SU-DHL-6 (cell line): Measurements from ENCODE around the gene TIMP2.
"Not testable (repeated sequence)": the region's sequence is repeated elsewhere in the genome, so short reads cannot be mapped to it uniquely, and the experiment has no call there.

Experiments
- H2AFZ ChIP-seq: fragments of 200-600 bp; sonication (generic); 2 replicates; pipeline ENCODE4 v1.6.1; 2014; ENCODE audit warnings: low read depth, mild to moderate bottlenecking, moderate library complexity, mixed read lengths, antibody characterized with exemption, low read length; ENCODE audit not compliant: severe bottlenecking
- H3F3A ChIP-seq: fragments of 200-600 bp; shearing (Covaris generic); 2 replicates; pipeline ENCODE4 v1.6.0; 2016; ENCODE audit warnings: antibody characterized with exemption, mild to moderate bottlenecking; ENCODE audit not compliant: insufficient read depth
- H3K27ac ChIP-seq: fragments of 200-600 bp; sonication (generic); 2 replicates; pipeline ENCODE4 v1.5.1; 2016; ENCODE audit warnings: low read depth, mild to moderate bottlenecking, low read length, moderate library complexity, mixed read lengths
- H3K27me3 ChIP-seq: fragments of 200-600 bp; sonication (generic), shearing (Covaris generic); 2 replicates; pipeline ENCODE4 v1.6.0; 2014; ENCODE audit warnings: mild to moderate bottlenecking, low read length
- H3K36me3 ChIP-seq: fragments of 200-600 bp; sonication (generic); 2 replicates; pipeline ENCODE4 v1.6.1; 2014; ENCODE audit warnings: mild to moderate bottlenecking, low read length, mixed read lengths
- H3K4me2 ChIP-seq: fragments of 300-600, 200-600 bp; shearing (Covaris generic), sonication (generic); 2 replicates; pipeline ENCODE4 v1.6.0; 2014; ENCODE audit warnings: low read length, low read depth, mild to moderate bottlenecking; ENCODE audit not compliant: poor library complexity, severe bottlenecking
- H3K4me3 ChIP-seq: fragments of 200-600 bp; sonication (generic); 2 replicates; pipeline ENCODE4 v1.5.1; 2014; ENCODE audit warnings: antibody characterized with exemption, low read length, mild to moderate bottlenecking, mixed read lengths; ENCODE audit not compliant: insufficient read depth, poor library complexity, severe bottlenecking
- H3K79me2 ChIP-seq: fragments of 200-600 bp; sonication (generic); 2 replicates; pipeline ENCODE4 v1.6.1; 2014; ENCODE audit warnings: mild to moderate bottlenecking, low read length, moderate library complexity; ENCODE audit not compliant: insufficient read depth
- H3K9ac ChIP-seq: fragments of 200-600 bp; sonication (generic); 2 replicates; pipeline ENCODE4 v1.7.0; 2014; ENCODE audit warnings: mild to moderate bottlenecking, low read length
- H3K9me2 ChIP-seq: fragments of 200-600 bp; sonication (generic); replicated peaks from 2 replicates; pipeline ENCODE4 v1.6.1; 2014; ENCODE audit warnings: low read length; ENCODE audit not compliant: insufficient read depth
- H3K9me3 ChIP-seq: fragments of 200-600 bp; sonication (generic); 2 replicates; pipeline ENCODE4 v1.6.1; 2014; ENCODE audit warnings: low read length, mixed read lengths; ENCODE audit not compliant: insufficient read depth
- H4K20me1 ChIP-seq: fragments of 200-600 bp; sonication (generic); 2 replicates; pipeline ENCODE4 v1.6.1; 2014; ENCODE audit warnings: low read depth, mild to moderate bottlenecking, antibody characterized with exemption, low read length, moderate library complexity, mixed read lengths
- CTCF ChIP-seq: fragments of 200-600 bp; sonication (generic); IDR thresholded peaks from one replicate; pipeline ENCODE4 v1.5.1; 2017; ENCODE audit warnings: antibody characterized with exemption, mild to moderate bottlenecking, low read length, moderate library complexity; ENCODE audit not compliant: insufficient read depth, poor library complexity, severe bottlenecking
- EZH2phosphoT487 ChIP-seq: fragments of 200-600 bp; sonication (generic), shearing (Covaris generic); conservative IDR thresholded peaks from 2 replicates; pipeline ENCODE4 v1.6.1; 2018; ENCODE audit warnings: mild to moderate bottlenecking, antibody characterized with exemption, low read length, moderate library complexity, mixed read lengths

TIMP2 gene

GRCh38 chr17:78892062-78892456 lies 33.1 kb downstream of the TIMP2 start:
- H3K27ac ChIP-seq: no peak overlapping the region
- H3K9ac ChIP-seq: no peak overlapping the region
- no peak overlapping the region for H2AFZ ChIP-seq
- no peaks in the 10 kb centered on the region for H3K9me3 ChIP-seq
- H3K4me3 ChIP-seq: no peak overlapping the region
- no peak overlapping the region for H3K4me2 ChIP-seq
- no peaks in the 10 kb centered on the region for H3K9me2 ChIP-seq
- no peaks in the 10 kb centered on the region for H3K27me3 ChIP-seq
- no peaks in the 10 kb centered on the region for H3K79me2 ChIP-seq
- TF ChIP-seq CTCF: no peak
- TF ChIP-seq EZH2phosphoT487: no peak
- no peaks in the 10 kb centered on the region for H3F3A ChIP-seq
- no peaks in the 10 kb centered on the region for H3K36me3 ChIP-seq
- no peaks in the 10 kb centered on the region for H4K20me1 ChIP-seq

GRCh38 chr17:78891406-78892061 lies 33.7 kb downstream of the TIMP2 start:
- TF ChIP-seq CTCF: no peak
- no peak for TF ChIP-seq EZH2phosphoT487

GRCh38 chr17:78890498-78890897 lies 34.7 kb downstream of the TIMP2 start:
- H3K9ac ChIP-seq: no peak overlapping the region
- no peaks in the 10 kb centered on the region for H3K36me3 ChIP-seq
- no peaks in the 10 kb centered on the region for H3K9me2 ChIP-seq
- no peaks in the 10 kb centered on the region for H3K27me3 ChIP-seq
- H4K20me1 ChIP-seq: no peaks in the 10 kb centered on the region
- TF ChIP-seq EZH2phosphoT487 (no peak), CTCF (no peak)
- no peak overlapping the region for H3K27ac ChIP-seq
- H3K4me3 ChIP-seq: no peak overlapping the region
- no peaks in the 10 kb centered on the region for H3K79me2 ChIP-seq
- H2AFZ ChIP-seq: no peak overlapping the region
- H3K4me2 ChIP-seq: no peak overlapping the region
- no peaks in the 10 kb centered on the region for H3K9me3 ChIP-seq
- no peaks in the 10 kb centered on the region for H3F3A ChIP-seq

More at GRCh38 chr17:78891406-78892061, 33.7 kb downstream of the TIMP2 start:
- Histone ChIP-seq H2AFZ (no peak overlapping the region), H3K9me3 (no peaks in the 10 kb centered on the region), H3K9me2 (no peaks in the 10 kb centered on the region), H3K36me3 (no peaks in the 10 kb centered on the region), H3K79me2 (no peaks in the 10 kb centered on the region), H3K4me3 (no peak overlapping the region), H3K27me3 (no peaks in the 10 kb centered on the region), H4K20me1 (no peaks in the 10 kb centered on the region), H3K9ac (no peak overlapping the region), H3K4me2 (no peak overlapping the region), H3K27ac (no peak overlapping the region), H3F3A (no peaks in the 10 kb centered on the region)

GRCh38 chr17:78890096-78890495 lies 35.1 kb downstream of the TIMP2 start:
- not testable (repeated sequence) for H3F3A ChIP-seq, H3K27ac ChIP-seq

More at GRCh38 chr17:78890096-78890495, 35.1 kb downstream of the TIMP2 start:
- not testable (repeated sequence) for H4K20me1 ChIP-seq, H3K9me3 ChIP-seq, H3K27me3 ChIP-seq, H3K79me2 ChIP-seq, H3K4me2 ChIP-seq, H3K9ac ChIP-seq, H3K36me3 ChIP-seq, H3K4me3 ChIP-seq, H2AFZ ChIP-seq, H3K9me2 ChIP-seq
